OCI-LY3 (cell line): ENCODE results near the gene MGP.

Experiments
- EZH2phosphoT487 ChIP-seq: fragments of 200-600 bp; shearing (Covaris generic); IDR thresholded peaks from 2 replicates; pipeline ENCODE4 v1.6.1; 2018; ENCODE audit warnings: antibody characterized with exemption, mixed run types, low read depth
- TF ChIP-seq, protein P1 (sequence below): fragments of 200-600, 300-600 bp; sonication (generic); IDR thresholded peaks from 2 replicates; pipeline ENCODE4 v1.5.1; 2014; ENCODE audit warnings: antibody characterized with exemption, low read length, low read depth

DNA sequence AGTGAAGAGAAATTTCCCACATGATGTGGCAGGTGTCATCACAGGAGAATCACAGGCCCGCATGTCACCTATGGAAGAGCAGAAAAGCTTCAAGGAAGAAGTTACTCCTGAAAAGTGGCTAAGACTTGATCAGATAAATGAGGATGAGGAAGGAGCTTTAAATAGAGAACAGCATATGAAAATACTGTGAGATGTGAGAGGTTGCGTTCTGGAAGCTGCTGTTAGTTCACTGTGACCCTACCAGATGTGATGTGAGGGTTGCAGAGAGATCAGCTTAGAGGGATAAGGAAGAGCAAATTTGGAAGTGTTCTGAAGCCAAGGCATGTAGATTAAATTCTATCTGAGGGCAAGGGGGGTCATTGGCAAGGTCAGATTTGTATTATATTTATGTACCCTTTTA lies 35.6 kb upstream of the MGP start:
- TF ChIP-seq, protein P1, sequence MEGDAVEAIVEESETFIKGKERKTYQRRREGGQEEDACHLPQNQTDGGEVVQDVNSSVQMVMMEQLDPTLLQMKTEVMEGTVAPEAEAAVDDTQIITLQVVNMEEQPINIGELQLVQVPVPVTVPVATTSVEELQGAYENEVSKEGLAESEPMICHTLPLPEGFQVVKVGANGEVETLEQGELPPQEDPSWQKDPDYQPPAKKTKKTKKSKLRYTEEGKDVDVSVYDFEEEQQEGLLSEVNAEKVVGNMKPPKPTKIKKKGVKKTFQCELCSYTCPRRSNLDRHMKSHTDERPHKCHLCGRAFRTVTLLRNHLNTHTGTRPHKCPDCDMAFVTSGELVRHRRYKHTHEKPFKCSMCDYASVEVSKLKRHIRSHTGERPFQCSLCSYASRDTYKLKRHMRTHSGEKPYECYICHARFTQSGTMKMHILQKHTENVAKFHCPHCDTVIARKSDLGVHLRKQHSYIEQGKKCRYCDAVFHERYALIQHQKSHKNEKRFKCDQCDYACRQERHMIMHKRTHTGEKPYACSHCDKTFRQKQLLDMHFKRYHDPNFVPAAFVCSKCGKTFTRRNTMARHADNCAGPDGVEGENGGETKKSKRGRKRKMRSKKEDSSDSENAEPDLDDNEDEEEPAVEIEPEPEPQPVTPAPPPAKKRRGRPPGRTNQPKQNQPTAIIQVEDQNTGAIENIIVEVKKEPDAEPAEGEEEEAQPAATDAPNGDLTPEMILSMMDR, result no peak
- no peak for TF ChIP-seq EZH2phosphoT487
